Heart left ventricle (tissue), 13 donors: ENCODE measurements around the gene PPP1R37.

ENCODE experiments used
- CTCF ChIP-seq, 12 donors: fragments of 200-600 bp; sonication (generic) in 4 of 12; IDR thresholded peaks; one replicate each; pipeline versions ENCODE4 v1.5.0 to v1.8.0; 2018 to 2022; ENCODE audit warnings: antibody characterized with exemption in 12 of 12, mild to moderate bottlenecking in 5 of 12
- POLR2A ChIP-seq, 2 donors: fragments of 450-650 bp; IDR thresholded peaks; one replicate each; pipeline ENCODE4 v1.6.1; 2017; ENCODE audit warnings: antibody characterized with exemption in 2 of 2, mild to moderate bottlenecking in 2 of 2, moderate library complexity in 2 of 2
- donor health status: ischemic (EF 13 %, LVEDD 7.1; RV severe dilation, severe dysfunction).
- donor health status: DM: no; HTN: yes; CAD: no.
- donor health status: DM: no; HTN: no; CAD: no.
- donor health status: ischemic (EF 25% LVEDD 6.9; RV normal size, moderate dysfunction).
- donor health status: ischemic (EF 25% LVEDD 5.7; RV mildly dilated, moderate dysfunction).
- donor health status: ischemic (EF 35%, LVEDD 5.7; RV mildly dilated, moderate dysfunction).
- donor health status: nonischemic (EF 11% LVEDD 7.7; RV severe dilation, severe dysfunction).
- donor health status: DM: yes; HTN: yes; CAD: no.
- donor health status: PGD.
- donor health status: ischemic (EF 29% LVEDD 5.4; RV normal size, mild dysfunction).
- donor health status: nonischemic (EF 23%, LVEDD 6.1; RV moderate dilation, normal function).

- no peak for TF ChIP-seq CTCF (IDR thresholded peaks at IDR 0.05)
- no peak for TF ChIP-seq POLR2A (IDR thresholded peaks at IDR 0.05)
These were observed 22.8 kb upstream of the PPP1R37 start for GRCh38 chr19:45070214-45070613.
